Esophagus muscularis mucosa (tissue), 4 donors: ENCODE data around the gene MYO1F. TPM values are rescaled to one million over a fixed set of nuclear protein-coding genes. Genes with fewer than 3 reads are reported as not detected.

Experiments
- DNase-seq: peaks from one replicate; pipeline ENCODE4 v3.0.0-alpha.2; 2017; ENCODE audit errors: extremely low spot score
- H3K27ac ChIP-seq, 4 donors: fragments of 200-600 bp; sonication (generic); replicated peaks in 1 of 4; 1 replicate in 3 of 4; 2 replicates in 1 of 4; pipeline ENCODE4 v1.5.1; 2016 to 2019; ENCODE audit warnings: mild to moderate bottlenecking in 1 of 4
- H3K27me3 ChIP-seq, 4 donors: fragments of 200-600 bp; sonication (generic); one replicate each; pipeline versions ENCODE4 v1.5.1 to v1.6.0; 2016 to 2019
- H3K36me3 ChIP-seq, 4 donors: fragments of 200-600 bp; sonication (generic); one replicate each; pipeline ENCODE4 v1.5.1; 2016 to 2019
- H3K4me1 ChIP-seq, 4 donors: fragments of 200-600 bp; sonication (generic); one replicate each; pipeline ENCODE4 v1.5.1; 2016 to 2019
- H3K4me3 ChIP-seq, 4 donors: fragments of 200-600 bp; sonication (generic); 1 replicate in 2 of 4; 2 replicates in 2 of 4; pipeline ENCODE4 v1.5.1; 2016 to 2019; ENCODE audit warnings: mild to moderate bottlenecking in 4 of 4, moderate library complexity in 1 of 4
- H3K9me3 ChIP-seq, 4 donors: fragments of 200-600 bp; sonication (generic); 1 replicate in 3 of 4; 2 replicates in 1 of 4; pipeline ENCODE4 v1.5.1; 2016 to 2019
- EP300 ChIP-seq: sonication (generic); formaldehyde crosslinking; IDR thresholded peaks from one replicate; pipeline ENCODE4 v1.6.1; 2017; ENCODE audit warnings: antibody characterized with exemption
- POLR2A ChIP-seq: fragments of 450-650 bp; IDR thresholded peaks from one replicate; pipeline ENCODE4 v1.6.1; 2017; ENCODE audit warnings: antibody characterized with exemption, moderate library complexity, mild to moderate bottlenecking, low read depth
- POLR2AphosphoS5 ChIP-seq, 2 donors: sonication (generic); formaldehyde crosslinking; IDR thresholded peaks; one replicate each; pipeline ENCODE4 v1.6.1; 2017; ENCODE audit warnings: antibody characterized with exemption in 2 of 2
- WGBS: methylation state at CpG from one replicate; pipeline ENCODE4 v1.1.5; 2018; 5-methylcytosine and 5-hydroxymethylcytosine counted together
- intact Hi-C: fragments of 100-400 bp; cut with DNase I; formaldehyde crosslinking; loops from one replicate; pipeline ENCODE4 v1.15.1; 2023
- total RNA-seq, 4 donors: library from RNA; depleted of rRNA; stranded (reverse); fragments of >200 nt; gene quantifications; one replicate each; pipeline versions ENCODE4 v1.1.0 to v1.2.1, GENCODE V29; 2016
- TF ChIP-seq, protein P1 (sequence below), 3 experiments: fragments of 200-600 bp in 2 of 3; fragments of 450-650 bp in 1 of 3; sonication (generic) in 2 of 3; IDR thresholded peaks; one replicate each; pipeline ENCODE4 v1.5.1; 2017 to 2019; ENCODE audit warnings: antibody characterized with exemption in 3 of 3, mild to moderate bottlenecking in 2 of 3, moderate library complexity in 1 of 3

The MYO1F gene
- total RNA-seq, 4 donors from 2014 or later = 7.2 to 21.2 (median 13.3) TPM

- Histone ChIP-seq H3K36me3 (peaks cover 0 to 66% (median 21%) of the 10 kb centered on the region in 4 donors), H3K27ac (no peak overlapping the region), H3K27me3 (no peaks in the 10 kb centered on the region), H3K4me1 (no peaks in the 10 kb centered on the region), H3K9me3 (no peaks in the 10 kb centered on the region), H3K4me3 (no peak overlapping the region)
- no peak for TF ChIP-seq POLR2A
- TF ChIP-seq, protein P1, sequence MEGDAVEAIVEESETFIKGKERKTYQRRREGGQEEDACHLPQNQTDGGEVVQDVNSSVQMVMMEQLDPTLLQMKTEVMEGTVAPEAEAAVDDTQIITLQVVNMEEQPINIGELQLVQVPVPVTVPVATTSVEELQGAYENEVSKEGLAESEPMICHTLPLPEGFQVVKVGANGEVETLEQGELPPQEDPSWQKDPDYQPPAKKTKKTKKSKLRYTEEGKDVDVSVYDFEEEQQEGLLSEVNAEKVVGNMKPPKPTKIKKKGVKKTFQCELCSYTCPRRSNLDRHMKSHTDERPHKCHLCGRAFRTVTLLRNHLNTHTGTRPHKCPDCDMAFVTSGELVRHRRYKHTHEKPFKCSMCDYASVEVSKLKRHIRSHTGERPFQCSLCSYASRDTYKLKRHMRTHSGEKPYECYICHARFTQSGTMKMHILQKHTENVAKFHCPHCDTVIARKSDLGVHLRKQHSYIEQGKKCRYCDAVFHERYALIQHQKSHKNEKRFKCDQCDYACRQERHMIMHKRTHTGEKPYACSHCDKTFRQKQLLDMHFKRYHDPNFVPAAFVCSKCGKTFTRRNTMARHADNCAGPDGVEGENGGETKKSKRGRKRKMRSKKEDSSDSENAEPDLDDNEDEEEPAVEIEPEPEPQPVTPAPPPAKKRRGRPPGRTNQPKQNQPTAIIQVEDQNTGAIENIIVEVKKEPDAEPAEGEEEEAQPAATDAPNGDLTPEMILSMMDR (IDR thresholded peaks at IDR 0.05) = no peak
- DNase-seq = no peak
- 96% methylated on average over 8 of the region's 8 CpGs for WGBS
- intact Hi-C loops = no loop called here
Observed at GRCh38 chr19:8545743-8546142, 31.5 kb downstream of the MYO1F start.

DNA sequence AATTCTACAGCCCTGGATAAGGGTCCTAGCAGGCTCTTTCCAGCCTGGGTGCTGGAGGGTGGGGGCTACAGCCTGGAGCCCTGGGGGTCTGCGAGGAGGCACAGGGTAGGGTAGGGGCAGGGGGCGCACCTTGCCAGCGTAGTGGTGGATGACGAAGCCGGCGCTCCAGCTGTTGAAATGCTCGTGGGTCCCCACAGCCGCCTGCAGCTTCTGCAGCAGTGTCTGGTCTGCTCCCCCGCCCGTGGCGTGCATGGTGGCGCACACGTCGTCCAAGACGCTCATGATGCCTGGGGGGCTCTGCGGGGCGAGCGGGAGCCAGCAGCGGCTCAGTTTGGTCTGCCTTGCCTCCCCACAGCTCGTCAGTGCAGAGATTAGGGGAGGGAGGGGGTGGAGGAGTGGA, 33.1 kb downstream of the MYO1F start:
- Histone ChIP-seq H3K27ac (no peak overlapping the region), H3K4me1 (no peaks in the 10 kb centered on the region), H3K4me3 (no peak overlapping the region), H3K36me3 (peaks cover 5 to 60% (median 25%) of the 10 kb centered on the region in 4 donors), H3K27me3 (no peaks in the 10 kb centered on the region), H3K9me3 (no peaks in the 10 kb centered on the region)
- TF ChIP-seq EP300 (no peak), POLR2A (no peak), POLR2AphosphoS5 (IDR thresholded peaks at IDR 0.05) (no peak)
- TF ChIP-seq, protein P1 (IDR thresholded peaks at IDR 0.05) = no peak
- 94% methylated on average over 18 of the region's 20 CpGs for WGBS
- intact Hi-C loops = no loop called here
- DNase-seq = no peak

DNA sequence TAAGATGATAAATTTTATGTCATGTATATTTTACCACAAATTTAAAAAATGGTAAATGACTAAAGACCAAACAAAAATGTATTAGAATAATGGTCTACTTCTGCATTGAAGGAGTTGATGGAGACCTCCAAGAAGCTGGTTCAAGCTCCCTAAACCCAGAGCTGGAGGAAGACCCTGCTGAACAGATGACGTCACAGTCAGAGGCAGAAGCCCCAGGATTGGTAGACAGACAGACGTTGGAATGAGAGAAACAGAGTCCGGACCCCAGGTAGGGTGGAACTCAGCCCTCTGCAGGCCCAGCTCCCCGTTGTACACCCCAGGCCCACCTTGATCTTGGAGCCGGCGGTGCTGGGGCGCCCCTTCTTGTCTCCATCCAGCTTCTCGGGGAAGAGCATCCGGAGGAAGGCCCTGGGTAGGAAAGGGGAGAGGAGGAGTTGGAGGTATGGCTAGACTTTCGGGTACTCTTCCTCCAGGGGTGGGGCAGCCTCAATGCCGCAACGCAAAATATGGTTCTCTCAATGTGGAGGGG, 37.6 kb downstream of the MYO1F start:
- H3K9me3 ChIP-seq = no peaks in the 10 kb centered on the region
- TF ChIP-seq EP300 (no peak), POLR2A (no peak)
- no peak for DNase-seq
- H3K27ac ChIP-seq = no peak overlapping the region
- WGBS = 93% methylated on average over 12 of the region's 12 CpGs
- H3K27me3 ChIP-seq = no peaks in the 10 kb centered on the region
- H3K4me1 ChIP-seq = no peaks in the 10 kb centered on the region
- intact Hi-C loops = no loop called here
- no peak overlapping the region for H3K4me3 ChIP-seq
- H3K36me3 ChIP-seq = peaks cover 0 to 23% (median 14%) of the 10 kb centered on the region in 4 donors

DNA sequence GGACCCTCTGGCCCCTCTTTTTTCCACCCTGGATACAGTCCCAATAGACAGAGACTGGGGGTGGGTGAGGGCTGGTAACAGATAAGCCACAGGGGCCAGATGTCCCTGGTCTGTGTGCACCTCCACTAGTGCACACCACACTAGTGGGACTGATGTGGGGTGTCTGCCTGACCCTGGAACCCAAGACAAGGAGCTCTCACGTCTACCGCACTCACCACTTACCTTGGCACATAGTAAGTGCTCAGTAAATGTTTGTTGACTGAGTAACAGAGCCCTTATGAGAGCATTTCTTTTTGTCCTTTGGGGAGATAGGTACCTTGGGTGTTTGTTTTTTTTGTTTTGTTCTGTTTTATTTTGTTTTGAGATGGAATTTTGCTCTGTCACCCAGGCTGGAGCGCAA, 40.1 kb downstream of the MYO1F start:
- Histone ChIP-seq H3K4me1 (no peaks in the 10 kb centered on the region), H3K4me3 (no peak overlapping the region), H3K27ac (no peak overlapping the region), H3K36me3 (peaks cover 0 to 14% (median 10%) of the 10 kb centered on the region in 4 donors), H3K9me3 (no peaks in the 10 kb centered on the region), H3K27me3 (no peaks in the 10 kb centered on the region)
- TF ChIP-seq, protein P1 (IDR thresholded peaks at IDR 0.05) = no peak
- TF ChIP-seq POLR2AphosphoS5 (IDR thresholded peaks at IDR 0.05) = no peak
- TF ChIP-seq EP300 = no peak
- no peak for TF ChIP-seq POLR2A
- 95% methylated on average over 3 of the region's 3 CpGs for WGBS
- no peak for DNase-seq
- intact Hi-C loops = no loop called here

DNA sequence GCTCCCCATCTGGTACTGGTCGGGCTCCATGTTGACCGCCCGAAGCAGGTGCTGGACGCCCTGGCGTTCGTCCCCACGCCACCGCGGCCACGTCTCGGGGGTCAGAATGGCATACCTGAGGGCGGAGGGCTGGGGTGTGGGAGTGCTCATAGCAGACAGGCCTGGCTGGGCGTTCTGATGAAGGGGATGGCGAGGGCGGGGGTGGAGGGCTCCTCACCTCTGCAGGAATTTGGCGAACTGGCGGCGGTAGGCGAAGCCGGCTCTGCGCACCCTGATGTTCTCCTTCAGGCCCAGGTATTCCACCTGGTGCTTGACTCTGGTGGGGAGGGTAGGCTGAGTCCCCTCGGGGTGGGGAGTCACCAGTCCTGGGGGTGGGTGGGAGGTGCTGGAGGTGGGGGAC, 41.0 kb downstream of the MYO1F start:
- Histone ChIP-seq H3K27me3 (no peaks in the 10 kb centered on the region), H3K4me3 (no peak overlapping the region), H3K9me3 (no peaks in the 10 kb centered on the region), H3K36me3 (peaks cover 0 to 7% (median 6%) of the 10 kb centered on the region in 4 donors), H3K27ac (no peak overlapping the region), H3K4me1 (no peaks in the 10 kb centered on the region)
- intact Hi-C loops = no loop called here
- 76% methylated on average over 13 of the region's 22 CpGs for WGBS
- no peak for TF ChIP-seq POLR2AphosphoS5 (IDR thresholded peaks at IDR 0.05)
- TF ChIP-seq, protein P1 (IDR thresholded peaks at IDR 0.05) = no peak
- no peak for TF ChIP-seq EP300
- no peak for TF ChIP-seq POLR2A
- DNase-seq = no peak
